SU-DHL-6 (cell line): ENCODE results near the gene ALX4.

ENCODE experiments used
- H2AFZ ChIP-seq: fragments of 200-600 bp; sonication (generic); 2 replicates; pipeline ENCODE4 v1.6.1; 2014; ENCODE audit warnings: low read depth, mild to moderate bottlenecking, moderate library complexity, mixed read lengths, antibody characterized with exemption, low read length; ENCODE audit not compliant: severe bottlenecking
- H3F3A ChIP-seq: fragments of 200-600 bp; shearing (Covaris generic); 2 replicates; pipeline ENCODE4 v1.6.0; 2016; ENCODE audit warnings: antibody characterized with exemption, mild to moderate bottlenecking; ENCODE audit not compliant: insufficient read depth
- H3K27ac ChIP-seq: fragments of 200-600 bp; sonication (generic); 2 replicates; pipeline ENCODE4 v1.5.1; 2016; ENCODE audit warnings: low read depth, mild to moderate bottlenecking, low read length, moderate library complexity, mixed read lengths
- H3K27me3 ChIP-seq: fragments of 200-600 bp; sonication (generic), shearing (Covaris generic); 2 replicates; pipeline ENCODE4 v1.6.0; 2014; ENCODE audit warnings: mild to moderate bottlenecking, low read length
- H3K36me3 ChIP-seq: fragments of 200-600 bp; sonication (generic); 2 replicates; pipeline ENCODE4 v1.6.1; 2014; ENCODE audit warnings: mild to moderate bottlenecking, low read length, mixed read lengths
- H3K4me2 ChIP-seq: fragments of 300-600, 200-600 bp; shearing (Covaris generic), sonication (generic); 2 replicates; pipeline ENCODE4 v1.6.0; 2014; ENCODE audit warnings: low read length, low read depth, mild to moderate bottlenecking; ENCODE audit not compliant: poor library complexity, severe bottlenecking
- H3K4me3 ChIP-seq: fragments of 200-600 bp; sonication (generic); 2 replicates; pipeline ENCODE4 v1.5.1; 2014; ENCODE audit warnings: antibody characterized with exemption, low read length, mild to moderate bottlenecking, mixed read lengths; ENCODE audit not compliant: insufficient read depth, poor library complexity, severe bottlenecking
- H3K79me2 ChIP-seq: fragments of 200-600 bp; sonication (generic); 2 replicates; pipeline ENCODE4 v1.6.1; 2014; ENCODE audit warnings: mild to moderate bottlenecking, low read length, moderate library complexity; ENCODE audit not compliant: insufficient read depth
- H3K9ac ChIP-seq: fragments of 200-600 bp; sonication (generic); 2 replicates; pipeline ENCODE4 v1.7.0; 2014; ENCODE audit warnings: mild to moderate bottlenecking, low read length
- H3K9me2 ChIP-seq: fragments of 200-600 bp; sonication (generic); replicated peaks from 2 replicates; pipeline ENCODE4 v1.6.1; 2014; ENCODE audit warnings: low read length; ENCODE audit not compliant: insufficient read depth
- H3K9me3 ChIP-seq: fragments of 200-600 bp; sonication (generic); 2 replicates; pipeline ENCODE4 v1.6.1; 2014; ENCODE audit warnings: low read length, mixed read lengths; ENCODE audit not compliant: insufficient read depth
- H4K20me1 ChIP-seq: fragments of 200-600 bp; sonication (generic); 2 replicates; pipeline ENCODE4 v1.6.1; 2014; ENCODE audit warnings: low read depth, mild to moderate bottlenecking, antibody characterized with exemption, low read length, moderate library complexity, mixed read lengths
- EZH2phosphoT487 ChIP-seq: fragments of 200-600 bp; sonication (generic), shearing (Covaris generic); conservative IDR thresholded peaks from 2 replicates; pipeline ENCODE4 v1.6.1; 2018; ENCODE audit warnings: mild to moderate bottlenecking, antibody characterized with exemption, low read length, moderate library complexity, mixed read lengths
- TF ChIP-seq, protein P1 (sequence below): fragments of 200-600 bp; sonication (generic); IDR thresholded peaks from one replicate; pipeline ENCODE4 v1.5.1; 2017; ENCODE audit warnings: antibody characterized with exemption, mild to moderate bottlenecking, low read length, moderate library complexity; ENCODE audit not compliant: insufficient read depth, poor library complexity, severe bottlenecking

ALX4 gene

DNA sequence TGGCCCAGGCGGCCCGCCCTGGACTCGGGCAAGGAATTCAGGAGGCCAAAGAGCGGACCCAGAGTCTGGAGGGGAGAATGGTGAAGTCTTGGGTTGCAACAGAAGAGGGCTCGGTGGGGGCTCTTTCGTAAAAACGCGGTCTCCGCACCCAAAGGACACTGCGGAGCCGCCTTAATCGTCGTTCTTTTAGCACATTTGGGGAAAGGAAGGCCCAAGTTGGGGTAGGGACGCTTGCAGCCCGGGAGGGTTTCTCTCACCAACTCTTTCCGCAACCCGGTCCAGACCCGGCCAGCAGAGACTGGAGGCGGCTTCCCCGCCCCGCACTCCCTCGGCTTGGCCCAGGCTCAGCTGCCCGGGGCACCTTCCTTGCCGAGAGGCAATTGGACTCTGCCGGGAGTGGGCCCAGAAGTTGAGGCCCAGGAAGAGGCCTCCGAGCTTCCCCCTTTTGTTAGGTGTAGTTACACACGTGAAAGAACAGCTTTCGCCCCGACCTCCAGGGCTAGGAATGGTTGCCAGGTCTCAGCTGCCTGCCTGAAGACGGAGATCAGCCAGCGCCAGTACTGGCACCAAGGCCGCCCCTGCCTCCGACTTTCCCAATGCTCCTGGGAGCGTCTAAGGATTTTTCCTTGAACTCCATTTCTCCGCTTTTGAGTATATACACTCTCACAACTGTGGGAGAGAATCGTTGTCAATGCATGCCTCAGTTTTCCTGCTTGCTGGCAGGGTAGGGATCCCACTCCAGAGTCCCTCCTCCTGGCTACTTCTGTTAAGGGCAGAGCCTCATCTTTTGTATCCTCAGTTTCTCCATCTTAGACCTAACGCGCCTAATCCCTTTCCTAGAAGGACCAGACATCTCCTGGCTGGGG, 3.7 kb downstream of the ALX4 start:
- Histone ChIP-seq H3K27ac (no peak overlapping the region), H2AFZ (no peak overlapping the region), H3K36me3 (no peaks in the 10 kb centered on the region), H3K9me2 (no peaks in the 10 kb centered on the region), H3K9me3 (no peaks in the 10 kb centered on the region), H4K20me1 (no peaks in the 10 kb centered on the region), H3K27me3 (no peaks in the 10 kb centered on the region), H3F3A (no peaks in the 10 kb centered on the region), H3K4me3 (no peak overlapping the region), H3K9ac (no peak overlapping the region), H3K4me2 (no peak overlapping the region), H3K79me2 (no peaks in the 10 kb centered on the region)
- TF ChIP-seq, protein P1, sequence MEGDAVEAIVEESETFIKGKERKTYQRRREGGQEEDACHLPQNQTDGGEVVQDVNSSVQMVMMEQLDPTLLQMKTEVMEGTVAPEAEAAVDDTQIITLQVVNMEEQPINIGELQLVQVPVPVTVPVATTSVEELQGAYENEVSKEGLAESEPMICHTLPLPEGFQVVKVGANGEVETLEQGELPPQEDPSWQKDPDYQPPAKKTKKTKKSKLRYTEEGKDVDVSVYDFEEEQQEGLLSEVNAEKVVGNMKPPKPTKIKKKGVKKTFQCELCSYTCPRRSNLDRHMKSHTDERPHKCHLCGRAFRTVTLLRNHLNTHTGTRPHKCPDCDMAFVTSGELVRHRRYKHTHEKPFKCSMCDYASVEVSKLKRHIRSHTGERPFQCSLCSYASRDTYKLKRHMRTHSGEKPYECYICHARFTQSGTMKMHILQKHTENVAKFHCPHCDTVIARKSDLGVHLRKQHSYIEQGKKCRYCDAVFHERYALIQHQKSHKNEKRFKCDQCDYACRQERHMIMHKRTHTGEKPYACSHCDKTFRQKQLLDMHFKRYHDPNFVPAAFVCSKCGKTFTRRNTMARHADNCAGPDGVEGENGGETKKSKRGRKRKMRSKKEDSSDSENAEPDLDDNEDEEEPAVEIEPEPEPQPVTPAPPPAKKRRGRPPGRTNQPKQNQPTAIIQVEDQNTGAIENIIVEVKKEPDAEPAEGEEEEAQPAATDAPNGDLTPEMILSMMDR = no peak
- TF ChIP-seq EZH2phosphoT487 = no peak

DNA sequence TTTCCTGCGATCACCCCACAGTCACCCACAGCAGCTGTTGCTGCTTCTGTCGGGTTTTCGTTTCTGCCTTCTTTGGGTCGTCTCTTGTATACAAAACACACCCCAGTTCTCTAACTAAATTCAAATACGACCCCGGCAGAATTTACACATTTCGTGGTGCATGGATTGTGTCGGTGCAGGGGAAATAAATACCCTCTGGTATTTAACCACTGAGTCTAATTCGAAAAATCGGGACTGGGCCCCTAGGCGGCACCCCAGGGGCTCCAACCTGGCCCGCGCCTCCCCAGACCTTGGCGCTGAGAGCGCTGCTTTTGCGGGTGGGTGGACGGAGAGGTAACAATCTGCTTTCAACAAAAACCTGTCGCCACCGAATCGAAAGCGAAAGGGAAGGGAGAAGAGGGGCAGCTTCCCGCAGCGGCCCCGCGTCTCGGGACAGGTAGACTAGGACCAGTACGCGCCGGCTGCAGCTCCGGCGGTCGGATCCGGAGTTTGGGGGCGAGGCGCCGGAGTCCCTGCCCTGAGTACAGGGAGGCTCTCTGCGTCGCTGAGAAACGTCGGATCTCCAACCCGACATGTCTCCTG, 4.4 kb downstream of the ALX4 start:
- Histone ChIP-seq H3K4me2 (no peak overlapping the region), H3K9ac (no peak overlapping the region), H3K36me3 (no peaks in the 10 kb centered on the region), H3K27ac (no peak overlapping the region), H3K79me2 (no peaks in the 10 kb centered on the region), H3K27me3 (no peaks in the 10 kb centered on the region), H2AFZ (no peak overlapping the region), H3K9me2 (no peaks in the 10 kb centered on the region), H3K9me3 (no peaks in the 10 kb centered on the region), H4K20me1 (no peaks in the 10 kb centered on the region), H3F3A (no peaks in the 10 kb centered on the region), H3K4me3 (no peak overlapping the region)
- TF ChIP-seq EZH2phosphoT487 = no peak
- TF ChIP-seq, protein P1 = no peak

DNA sequence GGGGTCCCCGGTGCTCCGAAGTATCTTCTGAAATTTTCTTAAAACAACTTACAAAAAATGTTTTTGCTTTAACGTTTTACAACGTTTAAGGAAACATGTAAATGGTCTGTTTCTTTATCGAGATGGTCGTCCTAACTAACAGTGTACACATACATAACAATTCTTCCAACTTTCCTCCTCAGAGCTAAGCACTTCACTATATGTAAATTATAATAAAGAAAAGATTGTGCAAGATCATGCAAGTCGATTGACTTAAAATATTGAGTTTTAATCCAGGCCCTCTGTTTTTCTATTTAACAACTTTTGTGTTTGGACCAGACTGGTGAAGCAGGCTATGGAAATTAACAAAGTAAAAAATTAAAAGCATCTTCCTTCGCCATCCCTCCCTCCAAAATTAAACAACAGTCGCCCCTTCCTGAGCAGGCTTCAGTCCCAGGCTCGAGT, 4.9 kb downstream of the ALX4 start:
- H2AFZ ChIP-seq = no peak overlapping the region
- H4K20me1 ChIP-seq = no peaks in the 10 kb centered on the region
- no peaks in the 10 kb centered on the region for H3K27me3 ChIP-seq
- no peak overlapping the region for H3K4me3 ChIP-seq
- H3K9me3 ChIP-seq = no peaks in the 10 kb centered on the region
- TF ChIP-seq EZH2phosphoT487 = no peak
- TF ChIP-seq, protein P1 = no peak
- no peak overlapping the region for H3K27ac ChIP-seq
- no peaks in the 10 kb centered on the region for H3K36me3 ChIP-seq
- H3K79me2 ChIP-seq = no peaks in the 10 kb centered on the region
- no peaks in the 10 kb centered on the region for H3F3A ChIP-seq
- no peak overlapping the region for H3K9ac ChIP-seq
- H3K4me2 ChIP-seq = no peak overlapping the region
- no peaks in the 10 kb centered on the region for H3K9me2 ChIP-seq
